ENCODE results near the gene CRYGC.

DNA sequence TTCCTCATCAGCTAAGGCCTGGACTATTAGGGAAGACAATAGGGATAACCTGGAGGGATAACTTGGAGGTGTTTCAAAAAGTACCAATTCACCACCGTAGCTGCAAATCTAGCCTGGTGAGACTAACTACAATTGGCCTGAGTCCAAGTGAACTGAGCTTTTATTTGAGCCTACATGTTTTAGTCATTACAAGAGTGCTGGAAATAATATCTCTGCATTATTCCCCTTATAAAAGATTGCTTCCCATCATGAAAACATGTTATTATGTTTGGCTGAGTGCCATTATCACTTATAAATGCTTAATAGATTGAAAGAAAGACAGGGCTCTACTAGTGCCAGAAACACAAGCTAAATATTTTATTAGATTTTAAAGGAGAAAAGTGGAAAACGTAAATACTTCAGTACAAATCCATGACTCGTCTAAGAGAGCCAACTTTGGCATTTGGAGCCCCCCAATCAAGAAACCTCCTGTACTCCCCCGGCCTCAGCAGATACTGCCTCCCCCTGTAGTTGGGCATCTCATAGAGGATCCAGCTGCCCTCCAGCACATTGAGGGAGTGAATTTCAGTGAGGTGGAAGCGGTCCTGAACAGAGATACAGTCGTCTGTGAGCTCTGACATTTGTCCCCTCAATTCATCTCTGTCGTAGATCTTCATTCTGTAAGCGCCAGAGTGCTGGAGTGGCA, 12.8 kb upstream of the CRYGC start:
- TF ChIP-seq SP1 (IDR thresholded peaks at IDR 0.05) (no peak), HDGF (IDR thresholded peaks at IDR 0.05; ENCODE audit: borderline replicate concordance) (no peak), TARDBP (IDR thresholded peaks at IDR 0.05) (no peak), FOXK2 (IDR thresholded peaks at IDR 0.05) (no peak), FOXM1 (IDR thresholded peaks at IDR 0.05; ENCODE audit: borderline replicate concordance) (no peak), SUZ12 (IDR thresholded peaks at IDR 0.05) (no peak), BHLHE40 (IDR thresholded peaks at IDR 0.05; ENCODE audit: borderline replicate concordance) (no peak), ARNT (IDR thresholded peaks at IDR 0.05) (no peak), L3MBTL2 (conservative IDR thresholded peaks at IDR 0.05) (no peak), ZNF384 (IDR thresholded peaks at IDR 0.05) (no peak), CTBP1 (IDR thresholded peaks at IDR 0.05; ENCODE audit: borderline replicate concordance) (no peak), ELF4 (IDR thresholded peaks at IDR 0.05) (no peak), NFRKB (IDR thresholded peaks at IDR 0.05) (no peak)

All from HEK293T (cell line).